SJCRH30 (cell line): ENCODE data around the gene LDLRAD4. TPM values are rescaled to one million over a fixed set of nuclear protein-coding genes. Genes with fewer than 3 reads are reported as not detected.

Experiments used
- DNase-seq, 2 experiments: peaks; one replicate each; pipeline ENCODE4 v3.0.0-alpha.2; 2015 to 2020
- H3K27ac ChIP-seq: fragments of 250-450 bp; sonication (Bioruptor Pico); 2 replicates; pipeline ENCODE4 v1.5.1; 2020; ENCODE audit warnings: mild to moderate bottlenecking, moderate library complexity
- H3K27me3 ChIP-seq: fragments of 250-450 bp; sonication (Bioruptor Pico); 2 replicates; pipeline ENCODE4 v1.5.1; 2020; ENCODE audit warnings: mild to moderate bottlenecking, moderate library complexity
- H3K36me3 ChIP-seq: fragments of 250-450 bp; sonication (Bioruptor Pico); 2 replicates; pipeline ENCODE4 v1.5.1; 2020; ENCODE audit warnings: mild to moderate bottlenecking, moderate library complexity
- H3K4me1 ChIP-seq: fragments of 250-450 bp; sonication (Bioruptor Pico); 2 replicates; pipeline ENCODE4 v1.5.1; 2020; ENCODE audit warnings: mild to moderate bottlenecking, moderate library complexity
- H3K4me3 ChIP-seq: fragments of 250-450 bp; sonication (Bioruptor Pico); 2 replicates; pipeline ENCODE4 v1.5.1; 2020; ENCODE audit warnings: mild to moderate bottlenecking, moderate library complexity
- H3K9me3 ChIP-seq: fragments of 250-450 bp; sonication (Bioruptor Pico); replicated peaks from 2 replicates; pipeline ENCODE4 v1.5.1; 2020; ENCODE audit warnings: mild to moderate bottlenecking, moderate library complexity
- total RNA-seq: library from RNA; depleted of rRNA; stranded (reverse); fragments of >200 nt; shearing (Covaris generic); gene quantifications from 2 replicates; pipeline ENCODE4 v1.2.3, GENCODE V29; 2014

LDLRAD4 gene
- total RNA-seq, 1 experiment from 2014 or later: 0.26 TPM

GRCh38 chr18:13187498-13187897 lies 31.1 kb upstream of the LDLRAD4 start:
- Histone ChIP-seq H3K27ac (no peak overlapping the region), H3K4me3 (no peak overlapping the region), H3K27me3 (no peaks in the 10 kb centered on the region), H3K36me3 (no peaks in the 10 kb centered on the region), H3K4me1 (no peaks in the 10 kb centered on the region), H3K9me3 (no peaks in the 10 kb centered on the region)
- DNase-seq: no peak

- peak in 1 of 2 experiments; percentile 1 for DNase-seq
- Histone ChIP-seq H3K27me3 (no peaks in the 10 kb centered on the region), H3K4me1 (no peaks in the 10 kb centered on the region), H3K4me3 (no peak overlapping the region), H3K9me3 (no peaks in the 10 kb centered on the region), H3K27ac (no peak overlapping the region), H3K36me3 (no peaks in the 10 kb centered on the region)
Observed at GRCh38 chr18:13191031-13191430, 27.5 kb upstream of the LDLRAD4 start.

GRCh38 chr18:13191779-13192178 lies 26.8 kb upstream of the LDLRAD4 start:
- DNase-seq: peak in 1 of 2 experiments; percentile 2
- Histone ChIP-seq H3K27ac (no peak overlapping the region), H3K4me1 (no peaks in the 10 kb centered on the region)

GRCh38 chr18:13192970-13193369 lies 25.6 kb upstream of the LDLRAD4 start:
- Histone ChIP-seq H3K4me3 (no peak overlapping the region), H3K4me1 (no peaks in the 10 kb centered on the region), H3K27ac (no peak overlapping the region), H3K36me3 (no peaks in the 10 kb centered on the region), H3K9me3 (no peaks in the 10 kb centered on the region), H3K27me3 (no peaks in the 10 kb centered on the region)
- no peak for DNase-seq

More at GRCh38 chr18:13191779-13192178, 26.8 kb upstream of the LDLRAD4 start:
- Histone ChIP-seq H3K4me3 (no peak overlapping the region), H3K9me3 (no peaks in the 10 kb centered on the region), H3K27me3 (no peaks in the 10 kb centered on the region), H3K36me3 (no peaks in the 10 kb centered on the region)

GRCh38 chr18:13194239-13194638 lies 24.3 kb upstream of the LDLRAD4 start:
- Histone ChIP-seq H3K4me3 (no peak overlapping the region), H3K27ac (no peak overlapping the region), H3K36me3 (no peaks in the 10 kb centered on the region), H3K27me3 (no peaks in the 10 kb centered on the region), H3K9me3 (no peaks in the 10 kb centered on the region), H3K4me1 (no peaks in the 10 kb centered on the region)
- DNase-seq: no peak

GRCh38 chr18:13198701-13199100 lies 19.9 kb upstream of the LDLRAD4 start:
- H3K9me3 ChIP-seq: no peaks in the 10 kb centered on the region
- no peak overlapping the region for H3K27ac ChIP-seq
- H3K27me3 ChIP-seq: no peaks in the 10 kb centered on the region
- no peak overlapping the region for H3K4me3 ChIP-seq
- no peaks in the 10 kb centered on the region for H3K36me3 ChIP-seq
- no peaks in the 10 kb centered on the region for H3K4me1 ChIP-seq
- DNase-seq: no peak

- Histone ChIP-seq H3K4me1 (no peaks in the 10 kb centered on the region), H3K36me3 (no peaks in the 10 kb centered on the region), H3K4me3 (no peak overlapping the region), H3K9me3 (no peaks in the 10 kb centered on the region), H3K27me3 (no peaks in the 10 kb centered on the region), H3K27ac (no peak overlapping the region)
- DNase-seq: no peak
Observed at GRCh38 chr18:13199169-13199568, 19.4 kb upstream of the LDLRAD4 start.

GRCh38 chr18:13201292-13201691 lies 17.3 kb upstream of the LDLRAD4 start:
- Histone ChIP-seq H3K4me3 (no peak overlapping the region), H3K27me3 (no peaks in the 10 kb centered on the region), H3K36me3 (no peaks in the 10 kb centered on the region), H3K4me1 (no peaks in the 10 kb centered on the region), H3K27ac (no peak overlapping the region), H3K9me3 (no peaks in the 10 kb centered on the region)
- DNase-seq: no peak

GRCh38 chr18:13202571-13202970 lies 16.0 kb upstream of the LDLRAD4 start:
- no peaks in the 10 kb centered on the region for H3K4me1 ChIP-seq
- H3K27ac ChIP-seq: no peak overlapping the region
- no peaks in the 10 kb centered on the region for H3K27me3 ChIP-seq
- H3K4me3 ChIP-seq: no peak overlapping the region
- H3K9me3 ChIP-seq: no peaks in the 10 kb centered on the region
- DNase-seq: no peak
- H3K36me3 ChIP-seq: no peaks in the 10 kb centered on the region

GRCh38 chr18:13206301-13206700 lies 12.3 kb upstream of the LDLRAD4 start:
- H3K4me3 ChIP-seq: no peak overlapping the region
- no peaks in the 10 kb centered on the region for H3K4me1 ChIP-seq
- no peaks in the 10 kb centered on the region for H3K27me3 ChIP-seq
- DNase-seq: no peak
- H3K36me3 ChIP-seq: no peaks in the 10 kb centered on the region
- H3K27ac ChIP-seq: no peak overlapping the region
- no peaks in the 10 kb centered on the region for H3K9me3 ChIP-seq

- H3K4me3 ChIP-seq: no peak overlapping the region
- H3K4me1 ChIP-seq: no peaks in the 10 kb centered on the region
- H3K27ac ChIP-seq: no peak overlapping the region
- no peaks in the 10 kb centered on the region for H3K9me3 ChIP-seq
- no peak for DNase-seq
- no peaks in the 10 kb centered on the region for H3K36me3 ChIP-seq
- no peaks in the 10 kb centered on the region for H3K27me3 ChIP-seq
Observed at GRCh38 chr18:13207294-13207693, 11.3 kb upstream of the LDLRAD4 start.

GRCh38 chr18:13211534-13211933 lies 7.0 kb upstream of the LDLRAD4 start:
- no peak for DNase-seq
- Histone ChIP-seq H3K36me3 (no peaks in the 10 kb centered on the region), H3K27me3 (no peaks in the 10 kb centered on the region), H3K4me3 (no peak overlapping the region), H3K9me3 (no peaks in the 10 kb centered on the region), H3K27ac (no peak overlapping the region), H3K4me1 (no peaks in the 10 kb centered on the region)

GRCh38 chr18:13213036-13213795 lies 5.3 kb upstream of the LDLRAD4 start:
- Histone ChIP-seq H3K4me1 (no peaks in the 10 kb centered on the region), H3K27me3 (no peaks in the 10 kb centered on the region), H3K9me3 (no peaks in the 10 kb centered on the region), H3K27ac (no peak overlapping the region), H3K36me3 (no peaks in the 10 kb centered on the region), H3K4me3 (no peak overlapping the region)
- DNase-seq: no peak

GRCh38 chr18:13214609-13215008 lies 4.0 kb upstream of the LDLRAD4 start:
- no peak for DNase-seq
- Histone ChIP-seq H3K27ac (no peak overlapping the region), H3K36me3 (no peaks in the 10 kb centered on the region), H3K4me1 (no peaks in the 10 kb centered on the region), H3K27me3 (no peaks in the 10 kb centered on the region), H3K4me3 (no peak overlapping the region), H3K9me3 (no peaks in the 10 kb centered on the region)

GRCh38 chr18:13216092-13216582 lies 2.4 kb upstream of the LDLRAD4 start:
- peak in 1 of 2 experiments; percentile 7 for DNase-seq
- no peaks in the 10 kb centered on the region for H3K27me3 ChIP-seq

More at GRCh38 chr18:13216092-13216582, 2.4 kb upstream of the LDLRAD4 start:
- no peak overlapping the region for H3K4me3 ChIP-seq
- H3K36me3 ChIP-seq: no peaks in the 10 kb centered on the region
- no peaks in the 10 kb centered on the region for H3K9me3 ChIP-seq
- H3K4me1 ChIP-seq: no peaks in the 10 kb centered on the region
- no peak overlapping the region for H3K27ac ChIP-seq
